IMR-90 (cell line): ENCODE measurements around the gene GGNBP2. TPM values are rescaled to one million over a fixed set of nuclear protein-coding genes. Genes with fewer than 3 reads are reported as not detected.

Experiments used
- ATAC-seq: fragments of 200-7000 bp; cut with Tn5 transposase; 2 replicates; pipeline ENCODE4 v1.9.1; 2020; ENCODE audit warnings: low read depth, mild to moderate bottlenecking, moderate library complexity
- BruUV-seq: library from RNA; stranded (reverse); fragments of 400-500 nt; replicated peaks from 2 replicates; lab custom pipeline; 2021; lab: Mats Ljungman, UMichigan
- CTCF ChIA-PET: fragments of 300-600 bp; formaldehyde crosslinking; extraction: SDS; loops from one replicate; lab custom pipeline; 2021; ENCODE audit warnings: antibody characterized with exemption; lab: Yijun Ruan, JAX
- POLR2A ChIA-PET: fragments of 300-600 bp; sonication (Branson Sonifier 250); formaldehyde crosslinking; loops from one replicate; lab custom pipeline; 2022; ENCODE audit warnings: antibody characterized with exemption; ENCODE audit not compliant: unreplicated experiment; lab: Charles Lee
- DNase-seq: peaks from one replicate; pipeline ENCODE4 v3.0.0; 2013
- H2AFZ ChIP-seq: replicated peaks from 2 replicates; pipeline ENCODE3; 2013; ENCODE audit warnings: low read length, mild to moderate bottlenecking; ENCODE audit not compliant: poor library complexity
- H2AK5ac ChIP-seq: 2 replicates; pipeline ENCODE4 v1.6.1; 2013; ENCODE audit warnings: low read depth, low read length, inconsistent platforms
- H2AK9ac ChIP-seq: replicated peaks from 2 replicates; pipeline ENCODE3; 2013; ENCODE audit warnings: mild to moderate bottlenecking, low read depth, low read length, moderate library complexity; ENCODE audit not compliant: poor library complexity
- H2BK120ac ChIP-seq: 2 replicates; pipeline ENCODE4 v1.6.1; 2013; ENCODE audit warnings: low read depth, low read length, inconsistent platforms
- H2BK15ac ChIP-seq: 3 replicates; pipeline ENCODE4 v1.6.1; 2013; ENCODE audit warnings: low read depth, low read length, inconsistent platforms
- H2BK20ac ChIP-seq: 2 replicates; pipeline ENCODE4 v1.6.1; 2013; ENCODE audit warnings: low read depth, mild to moderate bottlenecking, inconsistent platforms, low read length, moderate library complexity
- H2BK5ac ChIP-seq: 2 replicates; pipeline ENCODE4 v1.6.1; 2013; ENCODE audit warnings: mild to moderate bottlenecking, low read depth, low read length, inconsistent platforms; ENCODE audit not compliant: poor library complexity, severe bottlenecking
- H3K14ac ChIP-seq: replicated peaks from 2 replicates; pipeline ENCODE4 v1.6.1; 2013; ENCODE audit warnings: low read depth, low read length, inconsistent platforms
- H3K18ac ChIP-seq: 2 replicates; pipeline ENCODE4 v1.6.1; 2013; ENCODE audit warnings: low read depth, low read length, control low read depth
- H3K23ac ChIP-seq: 2 replicates; pipeline ENCODE4 v1.6.1; 2013; ENCODE audit warnings: low read depth, low read length, inconsistent platforms
- H3K27ac ChIP-seq: 2 replicates; pipeline ENCODE4 v1.5.1; 2013; ENCODE audit warnings: mild to moderate bottlenecking, control low read depth, low read length; ENCODE audit not compliant: insufficient read depth
- H3K27me3 ChIP-seq: 2 replicates; pipeline ENCODE4 v1.6.1; 2013; ENCODE audit warnings: low read length; ENCODE audit not compliant: control insufficient read depth, insufficient read depth
- H3K36me3 ChIP-seq: 2 replicates; pipeline ENCODE4 v1.6.1; 2013; ENCODE audit warnings: low read length, mixed read lengths; ENCODE audit not compliant: control insufficient read depth, insufficient read depth
- H3K4ac ChIP-seq: 2 replicates; pipeline ENCODE4 v1.6.1; 2013; ENCODE audit warnings: low read depth, low read length, inconsistent platforms
- H3K4me1 ChIP-seq: 2 replicates; pipeline ENCODE4 v1.6.1; 2013; ENCODE audit warnings: low read length, mixed read lengths; ENCODE audit not compliant: control insufficient read depth, insufficient read depth
- H3K4me2 ChIP-seq: 2 replicates; pipeline ENCODE4 v1.6.1; 2013; ENCODE audit warnings: low read depth, mild to moderate bottlenecking, control low read depth, low read length, moderate library complexity
- H3K4me3 ChIP-seq: 2 replicates; pipeline ENCODE4 v1.5.1; 2013; ENCODE audit warnings: low read depth, mild to moderate bottlenecking, control low read depth, low read length, moderate library complexity; ENCODE audit not compliant: insufficient read depth
- H3K56ac ChIP-seq: 2 replicates; pipeline ENCODE4 v1.6.1; 2013; ENCODE audit warnings: low read length, inconsistent platforms; ENCODE audit not compliant: insufficient read depth; ENCODE audit errors: extremely low read depth
- H3K79me1 ChIP-seq, 2 experiments: 2 replicates each; pipeline ENCODE4 v1.6.1; 2013; ENCODE audit warnings: low read length in 2 of 2, inconsistent platforms in 1 of 2, low read depth in 1 of 2
- H3K9ac ChIP-seq: 2 replicates; pipeline ENCODE4 v1.6.1; 2013; ENCODE audit warnings: low read depth, low read length, control low read depth
- H3K9me1 ChIP-seq: 2 replicates; pipeline ENCODE4 v1.6.1; 2013; ENCODE audit warnings: low read length, inconsistent platforms; ENCODE audit not compliant: insufficient read depth
- H3K9me3 ChIP-seq: 2 replicates; pipeline ENCODE4 v1.6.1; 2013; ENCODE audit warnings: low read length; ENCODE audit not compliant: control insufficient read depth, insufficient read depth
- H4K20me1 ChIP-seq: 2 replicates; pipeline ENCODE4 v1.6.1; 2013; ENCODE audit warnings: low read length, inconsistent platforms; ENCODE audit not compliant: insufficient read depth
- H4K5ac ChIP-seq: 2 replicates; pipeline ENCODE4 v1.6.1; 2013; ENCODE audit warnings: mild to moderate bottlenecking, low read depth, low read length, control low read depth
- H4K8ac ChIP-seq, 2 experiments: 2 replicates each; pipeline ENCODE4 v1.6.1; 2013; ENCODE audit warnings: low read depth in 2 of 2, low read length in 2 of 2, control low read depth in 1 of 2, inconsistent platforms in 1 of 2
- H4K91ac ChIP-seq: 2 replicates; pipeline ENCODE4 v1.6.1; 2013; ENCODE audit warnings: low read depth, low read length, inconsistent platforms; ENCODE audit not compliant: insufficient read depth
- BHLHE40 ChIP-seq: fragments of 150-350 bp; IDR thresholded peaks from 2 replicates; pipeline ENCODE4 v1.6.1; 2016; ENCODE audit warnings: mild to moderate bottlenecking, low read depth, low read length
- CEBPB ChIP-seq: IDR thresholded peaks from 2 replicates; pipeline ENCODE4 v1.6.1; 2012; ENCODE audit warnings: low read depth, low read length, improper control_type of control experiment
- CHD1 ChIP-seq: IDR thresholded peaks from 2 replicates; pipeline ENCODE4 v1.6.1; 2012; ENCODE audit warnings: low read depth, low read length, improper control_type of control experiment
- MAFK ChIP-seq: IDR thresholded peaks from 2 replicates; pipeline ENCODE4 v1.6.1; 2012; ENCODE audit warnings: low read depth, low read length, improper control_type of control experiment
- MXI1 ChIP-seq: IDR thresholded peaks from 2 replicates; pipeline ENCODE4 v1.6.1; 2012; ENCODE audit warnings: low read depth, mild to moderate bottlenecking, low read length, moderate library complexity, borderline replicate concordance
- NFE2L2 ChIP-seq: fragments of 150-350 bp; IDR thresholded peaks from 2 replicates; pipeline ENCODE4 v1.6.1; 2016; ENCODE audit warnings: low read depth, mild to moderate bottlenecking, low read length
- POLR2A ChIP-seq: IDR thresholded peaks from 2 replicates; pipeline ENCODE4 v1.6.1; 2012; ENCODE audit warnings: mild to moderate bottlenecking, low read depth, low read length
- RAD21 ChIP-seq: IDR thresholded peaks from 2 replicates; pipeline ENCODE4 v1.6.1; 2012; ENCODE audit warnings: low read length, improper control_type of control experiment
- RCOR1 ChIP-seq: IDR thresholded peaks from 2 replicates; pipeline ENCODE4 v1.6.1; 2012; ENCODE audit warnings: mild to moderate bottlenecking, low read length, improper control_type of control experiment; ENCODE audit not compliant: insufficient replicate concordance
- RFX5 ChIP-seq: IDR thresholded peaks from 2 replicates; pipeline ENCODE4 v1.8.0; 2012; ENCODE audit warnings: low read depth, mild to moderate bottlenecking, low read length, moderate library complexity
- SMC3 ChIP-seq: fragments of 150-350 bp; IDR thresholded peaks from 2 replicates; pipeline ENCODE4 v1.6.1; 2016; ENCODE audit warnings: low read depth, mild to moderate bottlenecking, antibody characterized with exemption, low read length, moderate library complexity
- WGBS, 2 experiments: methylation state at CpG; one replicate each; pipeline versions ENCODE4 v1.1.5 to v1.1.7; 2013; ENCODE audit warnings: missing lambda C conversion rate in 2 of 2; ENCODE audit not compliant: insufficient read length in 1 of 2; ENCODE audit errors: extremely low coverage in 2 of 2; 5-methylcytosine and 5-hydroxymethylcytosine counted together
- dilution Hi-C: fragments of 300-500 bp; cut with HindIII; formaldehyde crosslinking; loops from one replicate; pipeline ENCODE4 v1.14.3; 2018; ENCODE audit warnings: low sequenced_read_pairs; ENCODE audit not compliant: unreplicated experiment
- in situ Hi-C: fragments of 300-500 bp; cut with MboI; formaldehyde crosslinking; loops from 3 replicates; pipeline ENCODE4 v1.14.3; 2019; ENCODE audit warnings: low sequenced_read_pairs, inconsistent platforms, mixed read lengths
- intact Hi-C: fragments of 100-400 bp; cut with micrococcal nuclease; formaldehyde crosslinking; loops from 2 replicates; pipeline ENCODE4 v1.10.0; 2022
- polyA plus RNA-seq, 3 experiments: library from polyadenylated mRNA; depleted of rRNA; stranded (reverse); fragments of >200 nt; gene quantifications; 2 replicates each; pipeline ENCODE4 v1.2.3, GENCODE V29; 2012; ENCODE audit warnings: low replicate concordance in 1 of 3
- total RNA-seq: library from RNA; depleted of rRNA; stranded (reverse); fragments of >200 nt; gene quantifications from 2 replicates; pipeline ENCODE4 v1.2.3, GENCODE V29; 2012
- TF ChIP-seq, protein P1 (sequence below): conservative IDR thresholded peaks from 2 replicates; pipeline ENCODE4 v1.5.1; 2012; ENCODE audit warnings: mild to moderate bottlenecking, low read depth, low read length, improper control_type of control experiment
- TF ChIP-seq, protein P2 (sequence below): fragments of 150-350 bp; IDR thresholded peaks from 2 replicates; pipeline ENCODE4 v1.6.1; 2016; ENCODE audit warnings: low read depth, mild to moderate bottlenecking, low read length, moderate library complexity, borderline replicate concordance
- TF ChIP-seq, protein P3 (sequence below): fragments of 150-350 bp; IDR thresholded peaks from 2 replicates; pipeline ENCODE4 v1.6.1; 2017; ENCODE audit warnings: mild to moderate bottlenecking, antibody characterized with exemption, low read length, low read depth

GGNBP2 gene
- total and polyA plus RNA-seq, 2 of the 4 experiments (the other 2 are of a cell fraction), result 40.7 to 56.2 TPM

DNA sequence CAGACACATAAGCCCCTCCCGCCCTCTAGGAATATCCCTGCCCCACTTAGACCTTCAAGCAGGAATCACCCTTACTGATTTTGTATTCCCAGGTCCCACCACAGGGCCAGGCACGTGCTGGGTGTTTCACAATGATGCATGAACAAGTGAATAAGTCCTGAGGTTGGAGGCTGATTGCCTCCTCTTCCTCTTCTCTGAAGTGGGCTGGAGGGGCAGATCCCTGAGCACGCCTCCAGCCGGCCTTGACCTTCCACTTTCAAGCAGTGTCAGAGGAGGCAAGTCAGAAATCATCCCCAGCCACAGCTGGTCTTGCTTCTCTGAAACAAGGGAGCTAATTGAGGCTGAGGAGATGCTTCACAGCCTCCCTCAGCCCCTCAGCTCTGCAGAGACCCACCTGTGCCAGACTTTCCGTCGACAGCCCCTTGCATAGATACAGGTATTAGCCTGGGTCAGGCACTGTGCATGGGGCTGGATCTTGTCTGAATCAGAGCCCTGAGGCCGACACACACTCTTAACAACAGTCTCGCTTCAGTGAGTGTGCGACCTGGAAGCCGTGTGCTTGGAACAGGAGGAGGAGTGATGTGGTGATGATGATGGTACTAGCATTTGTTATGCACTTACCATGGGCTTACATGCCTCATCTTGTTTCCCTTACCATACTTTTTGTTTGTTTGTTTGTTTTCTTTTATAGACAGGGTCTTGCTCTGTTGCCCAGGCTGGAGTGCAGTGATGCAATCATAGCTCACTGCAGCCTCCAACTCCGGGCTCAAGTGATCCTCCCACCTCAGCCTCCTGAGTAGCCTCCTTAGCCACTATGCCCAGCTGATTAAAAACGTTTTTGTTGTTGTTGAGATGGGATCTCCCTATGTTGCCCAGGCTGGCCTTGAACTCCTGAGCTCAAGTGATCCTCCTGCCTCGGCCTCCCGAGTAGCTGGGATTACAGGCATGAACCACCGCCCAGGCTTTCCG, 71.6 kb downstream of the GGNBP2 start:
- Histone ChIP-seq H2BK5ac (no peak overlapping the region), H3K9me3 (no peaks in the 10 kb centered on the region), H4K8ac (no peak overlapping the region), H2AK5ac (no peak overlapping the region), H3K4me3 (no peak overlapping the region), H3K14ac (no peak overlapping the region), H2AFZ (no peak overlapping the region), H3K36me3 (no peaks in the 10 kb centered on the region), H3K56ac (no peak overlapping the region), H2BK120ac (no peak overlapping the region), H2AK9ac (no peak overlapping the region), H3K27me3 (peaks cover 12% of the 10 kb centered on the region; the same call in 1 of the 2 replicates), H2BK15ac (no peak overlapping the region), H3K4me1 (no peaks in the 10 kb centered on the region), H3K18ac (no peak overlapping the region), H2BK20ac (no peak overlapping the region), H4K20me1 (no peaks in the 10 kb centered on the region), H3K4ac (no peak overlapping the region), H3K79me1 (no peaks in the 10 kb centered on the region), H3K4me2 (no peak overlapping the region), H3K27ac (no peak overlapping the region), H4K91ac (no peak overlapping the region), H3K23ac (no peak overlapping the region), H3K9ac (no peak overlapping the region), H3K9me1 (peaks cover 8% of the 10 kb centered on the region; the same call in 1 of the 2 replicates), H4K5ac (no peak overlapping the region)
- POLR2A ChIA-PET, result no interaction called here
- in situ Hi-C loops, result no loop called here
- intact Hi-C loops, result no loop called here
- dilution Hi-C loops, result no loop called here
- no TSS peak for BruUV-seq
- no peak for TF ChIP-seq SMC3
- TF ChIP-seq RAD21, result no peak
- TF ChIP-seq, protein P1, sequence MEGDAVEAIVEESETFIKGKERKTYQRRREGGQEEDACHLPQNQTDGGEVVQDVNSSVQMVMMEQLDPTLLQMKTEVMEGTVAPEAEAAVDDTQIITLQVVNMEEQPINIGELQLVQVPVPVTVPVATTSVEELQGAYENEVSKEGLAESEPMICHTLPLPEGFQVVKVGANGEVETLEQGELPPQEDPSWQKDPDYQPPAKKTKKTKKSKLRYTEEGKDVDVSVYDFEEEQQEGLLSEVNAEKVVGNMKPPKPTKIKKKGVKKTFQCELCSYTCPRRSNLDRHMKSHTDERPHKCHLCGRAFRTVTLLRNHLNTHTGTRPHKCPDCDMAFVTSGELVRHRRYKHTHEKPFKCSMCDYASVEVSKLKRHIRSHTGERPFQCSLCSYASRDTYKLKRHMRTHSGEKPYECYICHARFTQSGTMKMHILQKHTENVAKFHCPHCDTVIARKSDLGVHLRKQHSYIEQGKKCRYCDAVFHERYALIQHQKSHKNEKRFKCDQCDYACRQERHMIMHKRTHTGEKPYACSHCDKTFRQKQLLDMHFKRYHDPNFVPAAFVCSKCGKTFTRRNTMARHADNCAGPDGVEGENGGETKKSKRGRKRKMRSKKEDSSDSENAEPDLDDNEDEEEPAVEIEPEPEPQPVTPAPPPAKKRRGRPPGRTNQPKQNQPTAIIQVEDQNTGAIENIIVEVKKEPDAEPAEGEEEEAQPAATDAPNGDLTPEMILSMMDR, result no peak
- no peak for TF ChIP-seq RCOR1
- no peak for TF ChIP-seq POLR2A
- TF ChIP-seq MXI1, result no peak
- TF ChIP-seq, protein P2, sequence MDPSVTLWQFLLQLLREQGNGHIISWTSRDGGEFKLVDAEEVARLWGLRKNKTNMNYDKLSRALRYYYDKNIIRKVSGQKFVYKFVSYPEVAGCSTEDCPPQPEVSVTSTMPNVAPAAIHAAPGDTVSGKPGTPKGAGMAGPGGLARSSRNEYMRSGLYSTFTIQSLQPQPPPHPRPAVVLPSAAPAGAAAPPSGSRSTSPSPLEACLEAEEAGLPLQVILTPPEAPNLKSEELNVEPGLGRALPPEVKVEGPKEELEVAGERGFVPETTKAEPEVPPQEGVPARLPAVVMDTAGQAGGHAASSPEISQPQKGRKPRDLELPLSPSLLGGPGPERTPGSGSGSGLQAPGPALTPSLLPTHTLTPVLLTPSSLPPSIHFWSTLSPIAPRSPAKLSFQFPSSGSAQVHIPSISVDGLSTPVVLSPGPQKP, result no peak
- no peak for TF ChIP-seq CEBPB
- TF ChIP-seq RFX5, result no peak
- TF ChIP-seq CHD1, result no peak
- TF ChIP-seq MAFK, result no peak
- TF ChIP-seq NFE2L2, result no peak
- no peak for TF ChIP-seq BHLHE40
- TF ChIP-seq, protein P3, sequence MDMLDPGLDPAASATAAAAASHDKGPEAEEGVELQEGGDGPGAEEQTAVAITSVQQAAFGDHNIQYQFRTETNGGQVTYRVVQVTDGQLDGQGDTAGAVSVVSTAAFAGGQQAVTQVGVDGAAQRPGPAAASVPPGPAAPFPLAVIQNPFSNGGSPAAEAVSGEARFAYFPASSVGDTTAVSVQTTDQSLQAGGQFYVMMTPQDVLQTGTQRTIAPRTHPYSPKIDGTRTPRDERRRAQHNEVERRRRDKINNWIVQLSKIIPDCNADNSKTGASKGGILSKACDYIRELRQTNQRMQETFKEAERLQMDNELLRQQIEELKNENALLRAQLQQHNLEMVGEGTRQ, result no peak
- 100% methylated on average over 2 of the region's 16 CpGs; no CpG with 5 or more reads in 1 of the 2 experiments for WGBS, 2 experiments
- no peak for DNase-seq
- ATAC-seq, result no peak
- CTCF ChIA-PET, result interaction anchor here (0.8 to 0.9 kb wide), 2 partner anchors 9 to 10 kb away, joined by 3 read pairs; no protein-coding TSS in a partner anchor
